Pancreas (tissue), 10 donors: ENCODE results near the gene FECH. TPM values are rescaled to one million over a fixed set of nuclear protein-coding genes. Genes with fewer than 3 reads are reported as not detected.

Experiments used
- ATAC-seq, 4 donors: fragments of 200-7000 bp; cut with Tn5 transposase; one replicate each; pipeline versions ENCODE4 v1.8.0 to v1.9.1; 2020; ENCODE audit warnings: mild to moderate bottlenecking in 4 of 4, moderate library complexity in 4 of 4
- DNase-seq, 6 donors: peaks; one replicate each; pipeline ENCODE4 v3.0.0-alpha.2; 2020
- FAIRE-seq: peaks from 2 replicates; lab custom pipeline; 2012; peaks lifted over from hg19 to GRCh38; lab: Jason Lieb, UNC
- H3K27ac ChIP-seq, 4 donors: fragments of 200-600 bp; sonication (generic); 1 replicate in 3 of 4; 2 replicates in 1 of 4; pipeline versions ENCODE4 v1.5.0 to v1.8.0; 2020
- H3K27me3 ChIP-seq, 4 donors: fragments of 200-600 bp; one replicate each; pipeline ENCODE4 v1.8.0; 2021
- H3K36me3 ChIP-seq, 3 donors: fragments of 200-600 bp; sonication (generic) in 1 of 3; one replicate each; pipeline versions ENCODE4 v1.5.0 to v1.8.0; 2020 to 2021
- H3K4me1 ChIP-seq, 3 donors: fragments of 200-600 bp; one replicate each; pipeline ENCODE4 v1.8.0; 2021
- H3K4me3 ChIP-seq, 4 donors: fragments of 200-600 bp; sonication (generic) in 2 of 4; one replicate each; pipeline versions ENCODE4 v1.5.0 to v1.8.0; 2020 to 2021
- H3K9me3 ChIP-seq, 4 donors: fragments of 200-600 bp; one replicate each; pipeline ENCODE4 v1.8.0; 2021
- CTCF ChIP-seq, 4 donors: fragments of 200-600 bp; sonication (generic) in 3 of 4; IDR thresholded peaks; one replicate each; pipeline versions ENCODE4 v1.5.0 to v1.8.0; 2021; ENCODE audit warnings: antibody characterized with exemption in 4 of 4
- WGBS, 2 donors: extraction: QIAGEN DNeasy Blood & Tissue Kit; methylation state at CpG; one replicate each; pipeline ENCODE4 v1.1.7; 2013; 5-methylcytosine and 5-hydroxymethylcytosine counted together
- intact Hi-C, 3 donors: fragments of 100-400 bp; cut with DNase I; formaldehyde crosslinking; loops; one replicate each; pipeline versions ENCODE4 v1.11.1 to v1.14.2; 2022
- polyA plus RNA-seq, 2 donors: library from polyadenylated mRNA; stranded (reverse); fragments of 200-250 nt; gene quantifications; one replicate each; pipeline ENCODE4 v1.2.3, GENCODE V29; 2013
- total RNA-seq, 6 donors: library from RNA; stranded (reverse); fragmentation: NEBNext Ultra II Directional in 4 of 6; extraction: Animal tissue kit (Norgen Biotek cat#: 25700) in 4 of 6; gene quantifications; one replicate each; pipeline versions ENCODE4 v1.2.1 to v1.2.4, GENCODE V29; 2021 to 2023
- donor health status: healthy with polysubstance abuse.
- donor health status: DM: no; HTN: no; CAD: no; lungs with moderate emphysema.
- donor health status: DM: no; HTN: no; CAD: no.
- donor health status: control.
- donor health status: control.
- donor health status: Bipolar disorder and iron deficiency.
- donor health status: DM: yes; HTN: yes; CAD: no.
- donor health status: DM: no; HTN: no; CAD: no.
- donor health status: DM: no; HTN: no; CAD: no.
- donor health status: DM: yes; HTN: yes; CAD: no.

Gene FECH
- total and polyA plus RNA-seq, 8 donors = 3.4 to 14.6 (median 9.0) TPM

GRCh38 chr18:57583297-57583835, 3.1 kb downstream of the FECH start:
- no peak for ATAC-seq
- FAIRE-seq = no peak
- Histone ChIP-seq H3K27me3 (no peaks in the 10 kb centered on the region), H3K4me3 (no peak overlapping the region), H3K36me3 (peaks cover 0 to 6% (median 0%) of the 10 kb centered on the region in 3 donors), H3K4me1 (peaks cover 0 to 9% (median 0%) of the 10 kb centered on the region in 3 donors), H3K9me3 (no peaks in the 10 kb centered on the region), H3K27ac (no peak overlapping the region)
- WGBS, 2 donors = 90 to 92% methylated on average over 11 of the region's 11 CpGs
- no peak for DNase-seq
- intact Hi-C loops = no loop called here
- no peak for TF ChIP-seq CTCF (IDR thresholded peaks at IDR 0.05)

GRCh38 chr18:57581301-57581934, 5.1 kb downstream of the FECH start:
- Histone ChIP-seq H3K36me3 (peaks cover 0 to 6% (median 0%) of the 10 kb centered on the region in 3 donors), H3K4me1 (peaks cover 0 to 9% (median 0%) of the 10 kb centered on the region in 3 donors), H3K27ac (no peak overlapping the region), H3K4me3 (no peak overlapping the region), H3K27me3 (no peaks in the 10 kb centered on the region), H3K9me3 (no peaks in the 10 kb centered on the region)
- DNase-seq (peak in 1 of 6 donors; percentile 34), FAIRE-seq (no peak), ATAC-seq (peak in 2 of 4 donors; percentile 57 to 67)
- 85 to 88% methylated on average over 5 of the region's 5 CpGs for WGBS, 2 donors
- no peak for TF ChIP-seq CTCF (IDR thresholded peaks at IDR 0.05)
- intact Hi-C loops = no loop called here

- TF ChIP-seq CTCF (IDR thresholded peaks at IDR 0.05) = no peak
- no peaks in the 10 kb centered on the region for H3K9me3 ChIP-seq
- H3K4me1 ChIP-seq = peaks cover 0 to under 1% (median 0%) of the 10 kb centered on the region in 3 donors
- intact Hi-C loops = no loop called here
- ATAC-seq = no peak
- 89 to 94% methylated on average over 5 of the region's 5 CpGs for WGBS, 2 donors
- DNase-seq = no peak
- no peaks in the 10 kb centered on the region for H3K27me3 ChIP-seq
- no peak for FAIRE-seq
- no peak overlapping the region for H3K4me3 ChIP-seq
- H3K36me3 ChIP-seq = peaks cover 0 to 6% (median 0%) of the 10 kb centered on the region in 3 donors
- H3K27ac ChIP-seq = no peak overlapping the region
These were observed 6.6 kb downstream of the FECH start for GRCh38 chr18:57579934-57580333.

- DNase-seq = no peak
- no peak for FAIRE-seq
- Histone ChIP-seq H3K9me3 (no peaks in the 10 kb centered on the region), H3K27me3 (no peaks in the 10 kb centered on the region), H3K4me3 (no peak overlapping the region), H3K27ac (no peak overlapping the region), H3K36me3 (peaks cover 0 to 15% (median 0%) of the 10 kb centered on the region in 3 donors), H3K4me1 (no peaks in the 10 kb centered on the region)
- TF ChIP-seq CTCF (IDR thresholded peaks at IDR 0.05) = no peak
- 59 to 61% methylated on average over 6 of the region's 6 CpGs for WGBS, 2 donors
- intact Hi-C loops = no loop called here
- no peak for ATAC-seq
These were observed 10.2 kb downstream of the FECH start for GRCh38 chr18:57576316-57576715.

GRCh38 chr18:57575542-57575941, 11.0 kb downstream of the FECH start:
- no peaks in the 10 kb centered on the region for H3K27me3 ChIP-seq
- no peaks in the 10 kb centered on the region for H3K9me3 ChIP-seq
- no peak for TF ChIP-seq CTCF (IDR thresholded peaks at IDR 0.05)
- WGBS, 2 donors = 68% methylated on average over 6 of the region's 6 CpGs
- H3K27ac ChIP-seq = no peak overlapping the region
- intact Hi-C loops = no loop called here
- no peak for FAIRE-seq
- H3K4me3 ChIP-seq = no peak overlapping the region
- peak in 1 of 4 donors; percentile 52 for ATAC-seq
- H3K4me1 ChIP-seq = no peaks in the 10 kb centered on the region
- peaks cover 0 to 22% (median 0%) of the 10 kb centered on the region in 3 donors for H3K36me3 ChIP-seq
- DNase-seq = no peak
